ENCODE results near the gene STT3B.

- TF ChIP-seq POLR2AphosphoS5 (IDR thresholded peaks at IDR 0.05; ENCODE audit: low read depth, low read length): no peak
- no peak for TF ChIP-seq CTCF (IDR thresholded peaks at IDR 0.05)
These were observed 42.2 kb upstream of the STT3B start for GRCh38 chr3:31490502-31490901.

Measured in Panc1 (cell line).